Cardiac muscle cell (in vitro differentiated cells and primary cell): ENCODE data around the gene WWP2. TPM values are rescaled to one million over a fixed set of nuclear protein-coding genes. Genes with fewer than 3 reads are reported as not detected.
A peak's percentile ranks its signal among the peaks of the same experiment; 100 is the strongest.

Experiments
- DNase-seq, 2 donors: peaks; one replicate each; pipeline versions ENCODE4 v3.0.0 to v3.0.0-alpha.2; 2010 to 2017; ENCODE audit warnings: low read depth in 1 of 2, low spot score in 1 of 2
- H3K27ac ChIP-seq: fragments of 200-600 bp; sonication (generic); 2 replicates; pipeline ENCODE4 v1.5.1; 2016
- H3K27me3 ChIP-seq: fragments of 200-600 bp; sonication (generic); 2 replicates; pipeline ENCODE4 v1.6.0; 2016; ENCODE audit warnings: control low read depth
- H3K36me3 ChIP-seq: fragments of 200-600 bp; sonication (generic); 2 replicates; pipeline ENCODE4 v1.5.1; 2016; ENCODE audit warnings: control low read depth
- H3K4me1 ChIP-seq: fragments of 200-600 bp; sonication (generic); 2 replicates; pipeline ENCODE4 v1.8.1; 2017; ENCODE audit warnings: low read depth, mild to moderate bottlenecking, mixed run types
- H3K4me3 ChIP-seq: fragments of 200-600 bp; sonication (generic); 2 replicates; pipeline ENCODE4 v1.5.1; 2016; ENCODE audit warnings: mild to moderate bottlenecking
- H3K9me3 ChIP-seq: fragments of 200-600 bp; sonication (generic); 2 replicates; pipeline ENCODE4 v1.5.1; 2017; ENCODE audit warnings: low read depth, mild to moderate bottlenecking, control low read depth
- CTCF ChIP-seq: IDR thresholded peaks from 2 replicates; pipeline ENCODE4 v1.5.1; 2012; ENCODE audit warnings: low read depth, mild to moderate bottlenecking, low read length
- polyA plus RNA-seq: library from polyadenylated mRNA; unstranded; fragments of >200 nt; fragmentation: Nextera tagmentation; extraction: Ambion mirVana; gene quantifications from 2 replicates; pipeline ENCODE4 v1.2.1, GENCODE V29; 2016
- total RNA-seq: library from RNA; depleted of rRNA; stranded (reverse); fragments of >200 nt; gene quantifications from 2 replicates; pipeline ENCODE4 v1.2.3, GENCODE V29; 2016

WWP2 gene
- total and polyA plus RNA-seq, 2 experiments from 2014 or later, result 21.3 to 27.8 TPM

- peaks cover 27% of the 10 kb centered on the region for H3K4me1 ChIP-seq
- no peaks in the 10 kb centered on the region for H3K27me3 ChIP-seq
- DNase-seq, result peak; percentile 75 to 81
- no peaks in the 10 kb centered on the region for H3K9me3 ChIP-seq
- H3K4me3 ChIP-seq, result no peak overlapping the region
- no peaks in the 10 kb centered on the region for H3K36me3 ChIP-seq
- H3K27ac ChIP-seq, result peak overlapping the region; percentile 92
- no peak for TF ChIP-seq CTCF
Measured at GRCh38 chr16:69861292-69862030, 99.3 kb downstream of the WWP2 start.

- Histone ChIP-seq H3K27ac (no peak overlapping the region), H3K27me3 (no peaks in the 10 kb centered on the region), H3K36me3 (no peaks in the 10 kb centered on the region), H3K4me1 (peaks cover 26% of the 10 kb centered on the region), H3K9me3 (no peaks in the 10 kb centered on the region), H3K4me3 (no peak overlapping the region)
- no peak for TF ChIP-seq CTCF
- no peak for DNase-seq
Measured at GRCh38 chr16:69863401-69864281, 101.5 kb downstream of the WWP2 start.

GRCh38 chr16:69865701-69866100, 103.6 kb downstream of the WWP2 start:
- Histone ChIP-seq H3K4me1 (peaks cover 17% of the 10 kb centered on the region), H3K27ac (peak overlapping the region; percentile 61), H3K27me3 (no peaks in the 10 kb centered on the region), H3K9me3 (no peaks in the 10 kb centered on the region), H3K36me3 (no peaks in the 10 kb centered on the region), H3K4me3 (no peak overlapping the region)
- peak; percentile 65 to 94 for DNase-seq
- TF ChIP-seq CTCF, result no peak

GRCh38 chr16:69867784-69868560, 105.8 kb downstream of the WWP2 start:
- Histone ChIP-seq H3K4me1 (no peaks in the 10 kb centered on the region), H3K9me3 (no peaks in the 10 kb centered on the region), H3K36me3 (peaks cover 4% of the 10 kb centered on the region), H3K4me3 (no peak overlapping the region), H3K27me3 (no peaks in the 10 kb centered on the region), H3K27ac (peak overlapping the region; percentile 34)
- no peak for DNase-seq
- no peak for TF ChIP-seq CTCF

- Histone ChIP-seq H3K36me3 (peaks cover 4% of the 10 kb centered on the region), H3K27me3 (no peaks in the 10 kb centered on the region), H3K4me3 (no peak overlapping the region), H3K27ac (no peak overlapping the region), H3K9me3 (no peaks in the 10 kb centered on the region), H3K4me1 (no peaks in the 10 kb centered on the region)
- TF ChIP-seq CTCF, result no peak
- DNase-seq, result peak in 1 of 2 donors; percentile 16
Measured at GRCh38 chr16:69870761-69871160, 108.6 kb downstream of the WWP2 start.
